ENCODE results near the gene DNAJC18.

The DNAJC18 gene

DNA sequence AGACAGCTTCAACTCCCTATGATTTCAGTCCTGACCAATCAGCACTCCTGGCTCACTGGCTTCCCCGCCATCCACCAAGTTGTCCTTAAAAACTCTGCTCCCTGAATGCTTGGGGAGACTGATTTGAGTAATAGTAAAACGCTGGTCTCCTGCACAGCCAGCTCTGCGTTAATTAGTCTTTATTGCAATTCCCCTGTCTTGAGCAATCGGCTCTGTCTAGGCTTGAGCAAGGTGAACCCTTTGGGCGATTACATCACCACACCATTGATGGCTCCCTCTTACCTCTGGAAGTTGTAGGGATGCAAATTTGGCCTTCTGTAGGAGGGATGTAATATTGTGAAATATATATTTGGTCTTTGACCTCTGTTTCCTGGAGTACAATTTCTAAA lies 53.3 kb downstream of the DNAJC18 start:
- TF ChIP-seq, protein P1, sequence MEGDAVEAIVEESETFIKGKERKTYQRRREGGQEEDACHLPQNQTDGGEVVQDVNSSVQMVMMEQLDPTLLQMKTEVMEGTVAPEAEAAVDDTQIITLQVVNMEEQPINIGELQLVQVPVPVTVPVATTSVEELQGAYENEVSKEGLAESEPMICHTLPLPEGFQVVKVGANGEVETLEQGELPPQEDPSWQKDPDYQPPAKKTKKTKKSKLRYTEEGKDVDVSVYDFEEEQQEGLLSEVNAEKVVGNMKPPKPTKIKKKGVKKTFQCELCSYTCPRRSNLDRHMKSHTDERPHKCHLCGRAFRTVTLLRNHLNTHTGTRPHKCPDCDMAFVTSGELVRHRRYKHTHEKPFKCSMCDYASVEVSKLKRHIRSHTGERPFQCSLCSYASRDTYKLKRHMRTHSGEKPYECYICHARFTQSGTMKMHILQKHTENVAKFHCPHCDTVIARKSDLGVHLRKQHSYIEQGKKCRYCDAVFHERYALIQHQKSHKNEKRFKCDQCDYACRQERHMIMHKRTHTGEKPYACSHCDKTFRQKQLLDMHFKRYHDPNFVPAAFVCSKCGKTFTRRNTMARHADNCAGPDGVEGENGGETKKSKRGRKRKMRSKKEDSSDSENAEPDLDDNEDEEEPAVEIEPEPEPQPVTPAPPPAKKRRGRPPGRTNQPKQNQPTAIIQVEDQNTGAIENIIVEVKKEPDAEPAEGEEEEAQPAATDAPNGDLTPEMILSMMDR (conservative IDR thresholded peaks at IDR 0.05): no peak
- H3K27ac ChIP-seq: no peak overlapping the region

DNA sequence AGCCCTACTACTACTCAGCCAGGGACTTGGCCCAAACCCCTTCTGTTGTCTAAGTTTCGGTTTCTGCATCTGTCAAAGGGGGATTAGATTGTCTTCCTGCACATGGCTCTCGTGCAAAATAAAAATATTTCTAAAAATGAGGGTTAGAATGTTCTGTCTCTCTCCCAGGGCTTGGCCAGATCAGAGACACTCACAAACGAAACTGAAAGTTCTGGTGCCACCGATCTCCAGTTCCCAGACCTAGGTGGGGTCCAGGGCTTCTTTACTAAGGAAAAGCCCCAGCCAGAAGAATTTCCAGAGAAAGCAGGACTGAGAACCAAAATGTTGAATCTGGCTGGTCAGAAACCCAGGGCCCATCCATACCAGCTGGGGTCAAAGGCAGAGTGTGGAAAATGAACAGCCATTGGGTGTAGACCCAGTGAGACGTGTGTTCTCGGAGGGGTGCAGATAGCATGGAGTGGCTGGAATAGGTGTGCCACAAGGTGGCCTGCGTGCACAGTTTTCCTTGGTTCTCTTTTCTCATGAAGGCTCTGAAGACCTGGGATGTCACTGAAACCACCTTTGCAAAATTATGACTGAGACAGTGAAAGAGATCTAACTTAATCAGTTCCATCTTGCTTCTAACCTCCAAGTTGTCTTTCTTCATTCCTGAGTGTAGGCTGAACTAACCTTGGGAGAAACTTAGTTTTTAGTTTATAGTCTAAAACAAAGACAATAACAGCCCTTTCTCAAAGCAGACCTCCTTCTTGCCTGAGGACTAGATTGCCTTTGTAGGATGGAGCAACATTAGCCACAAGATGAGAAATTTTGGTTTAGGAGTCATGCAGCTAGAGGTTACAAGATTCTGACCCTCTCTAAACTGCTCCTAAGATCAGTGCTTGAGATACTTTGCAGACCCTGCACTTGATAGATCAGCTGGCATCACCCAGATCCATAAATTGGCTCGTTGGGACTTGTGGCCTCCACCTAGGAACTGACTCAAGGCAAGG lies 54.0 kb downstream of the DNAJC18 start:
- H3K27ac ChIP-seq: peak overlapping the region; percentile 55; the same call in 1 of the 2 replicates
- TF ChIP-seq, protein P1 (conservative IDR thresholded peaks at IDR 0.05): no peak

DNA sequence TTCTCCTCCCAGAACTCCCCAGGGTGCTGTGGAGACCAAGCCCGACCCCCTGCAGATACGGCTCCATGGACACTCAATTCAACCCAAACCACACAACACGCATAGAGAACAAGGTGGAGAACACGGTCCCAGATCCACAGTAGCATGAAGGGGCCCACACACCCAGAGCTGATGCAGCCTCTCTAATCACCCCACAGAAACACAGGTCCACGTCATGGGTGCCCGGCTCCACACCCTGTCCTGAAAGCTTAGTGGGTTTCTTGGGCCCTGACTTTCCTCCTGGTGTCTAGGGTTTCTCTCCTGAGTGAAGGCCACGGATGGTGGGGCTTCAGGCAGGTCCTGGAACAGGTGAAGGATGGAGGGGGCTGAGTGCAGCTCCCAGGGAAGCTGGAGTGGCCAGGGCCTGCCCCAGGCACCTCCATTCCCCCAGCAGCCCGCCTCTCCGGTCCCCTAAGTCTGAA lies 54.7 kb downstream of the DNAJC18 start:
- H3K27ac ChIP-seq: peak overlapping the region; percentile 55
- TF ChIP-seq, protein P1 (conservative IDR thresholded peaks at IDR 0.05): no peak

DNA sequence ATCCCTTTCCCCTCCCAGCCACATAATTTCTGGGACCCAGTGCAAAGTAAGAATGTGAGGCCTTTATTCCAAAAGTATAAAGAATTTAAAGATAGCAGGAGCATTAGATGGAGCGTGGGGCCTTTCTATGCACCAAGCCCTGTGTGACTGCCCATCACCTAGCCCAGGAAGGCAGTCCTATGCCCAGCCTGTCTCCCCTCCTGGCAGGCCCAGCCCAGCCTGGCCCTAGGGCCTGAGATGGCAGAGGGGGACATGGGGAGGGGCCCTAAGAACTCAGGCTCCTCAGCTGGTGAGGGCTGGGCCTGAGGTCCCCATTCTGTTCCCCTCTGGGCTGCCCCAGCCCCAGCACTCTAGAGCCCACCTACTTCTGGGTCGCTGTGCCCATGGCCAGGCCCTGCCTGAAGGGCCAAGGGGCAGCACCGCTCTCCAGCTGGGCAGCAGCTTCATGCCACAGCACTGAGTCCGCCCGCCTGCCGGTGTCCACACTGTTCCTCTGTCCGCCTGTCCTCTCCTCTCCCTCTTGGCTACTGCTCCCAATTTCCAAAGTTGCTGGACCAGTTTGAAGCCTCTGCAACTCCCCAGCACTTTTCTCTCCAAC lies 55.2 kb downstream of the DNAJC18 start:
- H3K27ac ChIP-seq: peak overlapping the region; percentile 55
- TF ChIP-seq, protein P1 (conservative IDR thresholded peaks at IDR 0.05): no peak

DNA sequence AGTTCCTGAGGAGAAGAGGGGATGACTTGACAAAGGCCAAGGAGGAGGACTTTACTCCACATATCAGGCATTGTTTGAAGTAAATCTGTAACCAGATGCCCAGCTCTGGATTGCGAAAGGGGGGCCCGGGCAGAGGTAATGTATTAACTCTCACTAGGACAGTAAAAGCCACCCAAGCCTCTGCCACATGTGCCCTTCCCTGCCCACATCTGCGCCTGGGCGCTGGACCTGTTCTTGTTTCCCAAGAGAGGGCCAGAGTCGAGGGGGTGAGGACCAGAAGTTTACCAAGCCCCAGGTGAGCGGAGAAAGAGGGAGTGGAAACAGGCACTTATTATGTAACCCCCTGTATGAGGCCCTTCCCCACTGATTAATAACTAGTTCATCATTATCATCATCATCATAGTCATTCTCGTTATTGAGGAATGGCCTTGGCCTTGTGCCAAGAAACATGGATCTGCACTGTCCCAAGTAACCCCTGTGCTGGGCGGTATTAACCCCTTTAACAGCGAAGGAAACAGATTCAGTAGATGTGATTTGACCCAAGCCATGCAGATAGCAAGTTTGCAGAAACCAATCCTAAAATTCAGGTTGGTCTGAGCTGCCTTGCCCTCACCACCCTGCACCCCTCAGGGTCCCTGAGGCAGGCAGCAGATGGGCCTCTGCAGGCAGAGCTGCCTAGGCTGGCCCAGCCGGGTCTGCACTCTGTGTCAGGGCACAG lies 55.9 kb downstream of the DNAJC18 start, which contains the start of gene SLC23A1:
Gene SLC23A1 (minus strand): TSS at position 23 of the 718 bp plus-strand sequence. CDS start 44 bp downstream, outside the sequence.
- H3K27ac ChIP-seq: peak within 1 kb of the TSS; percentile 55
- TF ChIP-seq, protein P1 (conservative IDR thresholded peaks at IDR 0.05): no peak

DNA sequence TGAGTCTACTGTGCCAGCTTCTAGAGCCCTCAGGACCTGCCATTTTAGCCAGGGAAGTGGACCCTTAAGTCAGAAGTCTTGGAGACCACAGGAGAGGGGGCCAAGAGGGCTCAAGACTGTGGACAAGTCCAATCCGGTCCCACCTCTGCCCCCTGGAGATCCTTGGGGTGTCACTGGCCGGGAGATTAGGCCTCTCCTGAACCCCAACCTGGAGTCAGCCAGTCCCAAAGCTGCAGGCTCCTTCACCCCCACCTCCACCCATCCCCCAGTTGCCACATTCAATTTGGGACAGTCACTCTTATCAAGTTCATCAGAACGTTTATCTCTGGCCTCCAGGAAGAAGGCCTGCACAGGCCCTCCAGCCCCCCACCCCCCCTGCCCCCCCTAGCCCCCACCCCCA lies 56.5 kb downstream of the DNAJC18 start:
- no peak overlapping the region for H3K27ac ChIP-seq

More for the DNA sequence above, 56.5 kb downstream of the DNAJC18 start:
- TF ChIP-seq, protein P1 (conservative IDR thresholded peaks at IDR 0.05): no peak

Measured in VCaP (cell line).